ENCODE measurements around the gene PIGV.
"Not testable (repeated sequence)": the region's sequence is repeated elsewhere in the genome, so short reads cannot be mapped to it uniquely, and the experiment has no call there.

PIGV gene

GRCh38 chr1:26833432-26834405 lies 46.0 kb downstream of the PIGV start:
- no peak for DNase-seq

DNA sequence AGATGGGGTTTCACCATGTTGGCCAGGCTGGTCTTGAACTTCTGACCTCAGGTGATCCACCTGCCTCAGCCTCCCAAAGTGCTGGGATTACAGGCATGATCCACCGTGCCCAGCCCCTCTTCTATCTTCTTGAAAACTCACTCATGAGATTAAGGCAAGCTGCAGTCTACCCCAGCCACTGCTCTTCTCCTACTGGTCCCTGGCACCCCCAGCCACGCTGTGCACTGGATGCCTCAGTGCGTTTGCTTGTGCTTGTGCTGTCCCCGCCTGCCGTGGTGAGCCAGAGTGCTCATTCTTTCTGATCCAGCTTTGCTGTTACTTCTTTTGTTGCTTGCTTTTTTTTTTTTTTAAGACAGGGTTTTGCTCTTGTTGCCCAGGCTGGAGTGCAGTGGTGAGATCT lies 49.9 kb downstream of the PIGV start:
- DNase-seq = not testable (repeated sequence)

DNA sequence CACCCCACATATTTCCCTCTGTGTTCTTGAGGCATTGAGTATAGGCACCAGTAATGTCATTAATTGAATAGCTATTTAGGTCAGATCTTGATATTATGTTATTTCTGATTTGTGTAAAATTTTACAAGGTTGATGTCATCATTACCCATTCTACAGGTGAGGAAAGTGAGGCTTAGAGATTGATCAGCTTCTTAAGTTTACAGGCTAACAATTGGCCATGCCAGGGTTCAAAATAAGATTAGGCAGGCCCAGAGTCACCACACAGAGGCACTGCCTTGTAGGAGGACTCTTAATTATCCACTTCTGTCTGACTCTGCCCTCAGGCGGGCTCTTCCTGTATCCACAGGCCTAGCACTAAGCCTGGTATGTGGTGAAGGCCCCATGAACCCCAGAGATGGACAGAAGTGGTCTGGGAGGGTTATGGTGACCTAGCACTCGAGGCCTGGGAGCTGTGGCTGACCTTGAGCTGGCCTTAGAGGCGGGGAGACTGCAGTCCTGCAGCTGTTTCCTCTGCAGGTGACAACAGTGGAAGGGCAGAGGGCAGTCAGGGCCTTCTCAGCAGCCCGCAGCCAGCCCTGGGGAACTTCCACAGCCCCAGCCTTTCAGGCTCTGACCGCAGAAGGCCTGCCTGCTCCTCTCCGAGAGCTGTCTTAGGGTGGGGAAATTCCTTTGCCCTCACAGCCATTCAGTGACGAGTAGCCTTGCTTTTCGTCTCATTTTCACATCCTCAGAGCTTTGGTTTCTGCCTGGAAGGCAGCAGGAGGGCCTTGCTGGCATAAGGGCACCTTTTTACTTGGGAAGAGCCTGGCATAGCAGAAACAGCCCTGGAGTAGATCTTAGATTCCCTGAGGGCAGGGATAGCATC lies 51.0 kb downstream of the PIGV start:
- DNase-seq = no peak

- no peak for DNase-seq
Observed at GRCh38 chr1:26839339-26839722, 51.6 kb downstream of the PIGV start.

- DNase-seq = no peak
Observed at GRCh38 chr1:26839779-26840178, 52.0 kb downstream of the PIGV start.

DNA sequence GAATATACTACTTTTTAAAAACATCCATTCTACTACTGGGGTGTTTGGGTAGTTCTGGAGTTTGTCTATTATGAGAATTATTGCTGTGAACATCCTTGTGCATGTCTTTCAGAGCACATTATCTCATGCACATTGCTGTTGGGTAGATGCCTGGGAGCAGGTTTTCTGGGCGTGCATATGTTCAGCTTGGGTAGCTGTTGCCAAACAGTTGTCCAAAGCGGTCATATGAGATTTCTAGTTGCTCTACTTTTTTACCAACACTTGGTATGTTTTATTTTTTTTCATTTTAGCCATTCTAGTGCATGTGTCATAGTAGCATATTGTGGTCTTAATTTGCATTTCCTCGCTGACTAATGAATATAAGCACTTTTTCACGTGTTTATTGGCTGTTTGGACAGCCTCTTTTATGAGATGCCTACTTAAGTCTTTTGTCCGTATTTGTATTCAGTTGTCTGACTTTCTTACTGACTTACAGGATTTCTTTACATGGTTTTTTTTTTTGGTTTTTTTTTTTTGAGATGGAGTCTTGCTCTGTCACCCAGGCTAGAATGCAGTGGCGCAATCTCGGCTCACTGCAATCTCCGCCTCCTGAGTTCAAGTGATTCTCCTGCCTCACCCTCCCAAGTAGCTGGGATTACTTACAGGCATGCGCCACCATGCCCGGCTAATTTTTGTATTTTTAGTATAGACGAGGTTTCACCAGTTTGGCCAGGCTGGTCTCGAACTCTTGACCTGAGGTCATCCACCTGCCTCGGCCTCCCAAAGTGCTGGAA lies 56.9 kb downstream of the PIGV start:
- no peak for DNase-seq

DNA sequence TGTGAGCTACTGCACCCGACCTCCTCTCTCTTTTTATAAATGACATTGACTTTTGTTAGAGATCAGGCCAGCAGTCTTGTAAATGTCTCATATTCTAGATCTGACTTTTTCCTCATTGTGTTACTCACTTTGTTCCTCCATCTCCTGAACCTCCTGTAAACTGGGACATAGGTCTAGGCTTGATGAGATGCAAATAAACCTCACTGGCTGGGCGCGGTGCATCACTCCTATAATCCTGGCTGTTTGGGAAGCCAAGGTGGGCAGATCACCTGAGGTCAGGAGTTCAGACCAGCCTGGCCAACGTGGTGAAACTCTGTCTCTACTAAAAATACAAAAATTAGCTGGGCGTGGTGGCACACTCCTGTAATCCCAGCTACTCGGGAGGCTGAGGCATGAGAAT lies 60.1 kb downstream of the PIGV start:
- DNase-seq = not testable (repeated sequence)

All from NCI-H526 (cell line).